GM12878 (cell line): ENCODE results near the gene PLXNC1. TPM values are rescaled to one million over a fixed set of nuclear protein-coding genes. Genes with fewer than 3 reads are reported as not detected.

ENCODE experiments used
- ATAC-seq: fragments of 200-7000 bp; cut with Tn5 transposase; 3 replicates; pipeline ENCODE4 v1.9.1; 2020; ENCODE audit warnings: mild to moderate bottlenecking, moderate library complexity
- BruUV-seq: library from RNA; stranded (reverse); fragments of 400-500 nt; replicated peaks from 2 replicates; lab custom pipeline; 2021; lab: Mats Ljungman, UMichigan
- CTCF ChIA-PET: fragments of 300-600 bp; sonication (Branson Sonifier 250); formaldehyde crosslinking; extraction: SDS; loops from one replicate; lab custom pipeline; 2021; ENCODE audit warnings: inconsistent platforms; lab: Yijun Ruan, JAX
- POLR2A ChIA-PET: fragments of 350-600 bp; formaldehyde crosslinking; extraction: SDS; loops from one replicate; lab custom pipeline; 2021; ENCODE audit warnings: inconsistent platforms; lab: Charles Lee
- RAD21 ChIA-PET: fragments of 300-600 bp; sonication (Branson Sonifier 250); formaldehyde crosslinking; loops from one replicate; lab custom pipeline; 2023; ENCODE audit warnings: antibody characterized with exemption; ENCODE audit not compliant: unreplicated experiment; lab: Charles Lee
- SMC1A ChIA-PET: fragments of 300-600 bp; sonication (Branson Sonifier 250); formaldehyde crosslinking; loops from one replicate; lab custom pipeline; 2023; ENCODE audit not compliant: unreplicated experiment, uncharacterized antibody; lab: Charles Lee
- DNase-seq: peaks from one replicate; pipeline ENCODE4 v3.0.0-alpha.2; 2011; ENCODE audit warnings: low read depth, low spot score
- FAIRE-seq: peaks from 3 replicates; lab custom pipeline; 2011; peaks lifted over from hg19 to GRCh38; lab: Jason Lieb, UNC
- H2AFZ ChIP-seq: 2 replicates; pipeline ENCODE4 v1.6.0; 2011; ENCODE audit warnings: low read depth, low read length, control low read depth; ENCODE audit not compliant: control insufficient read depth
- H3K27ac ChIP-seq: 2 replicates; pipeline ENCODE4 v1.5.1; 2011; ENCODE audit warnings: control low read depth; ENCODE audit not compliant: control insufficient read depth, insufficient read depth
- H3K27me3 ChIP-seq, 2 experiments: replicated peaks in 1 of 2; 2 replicates each; pipeline versions ENCODE4 v1.6.0 to v1.6.1; 2011; ENCODE audit warnings: low read length in 1 of 2; ENCODE audit not compliant: control insufficient read depth in 2 of 2, insufficient read depth in 2 of 2
- H3K36me3 ChIP-seq, 2 experiments: 2 replicates each; pipeline ENCODE4 v1.5.1; 2011; ENCODE audit warnings: low read length in 1 of 2; ENCODE audit not compliant: control insufficient read depth in 2 of 2, insufficient read depth in 2 of 2
- H3K4me1 ChIP-seq: 2 replicates; pipeline ENCODE4 v1.6.1; 2011; ENCODE audit warnings: mild to moderate bottlenecking, low read length, moderate library complexity, mixed read lengths; ENCODE audit not compliant: control insufficient read depth, insufficient read depth
- H3K4me2 ChIP-seq: 2 replicates; pipeline ENCODE4 v1.6.0; 2011; ENCODE audit warnings: control low read depth; ENCODE audit not compliant: control insufficient read depth, insufficient read depth
- H3K4me3 ChIP-seq: fragments of 200-600 bp; sonication (generic); 2 replicates; pipeline ENCODE4 v1.5.1; 2016
- H3K79me2 ChIP-seq: 2 replicates; pipeline ENCODE4 v1.6.0; 2011; ENCODE audit warnings: low read length; ENCODE audit not compliant: control insufficient read depth, insufficient read depth
- H3K9ac ChIP-seq: 2 replicates; pipeline ENCODE4 v1.8.0; 2011; ENCODE audit warnings: low read length, control low read depth, mixed read lengths; ENCODE audit not compliant: control insufficient read depth, insufficient read depth
- H3K9me3 ChIP-seq: replicated peaks from 3 replicates; pipeline ENCODE4 v1.5.1; 2011; ENCODE audit warnings: mild to moderate bottlenecking, low read length; ENCODE audit not compliant: control insufficient read depth, insufficient read depth
- H4K20me1 ChIP-seq: 2 replicates; pipeline ENCODE4 v1.6.0; 2011; ENCODE audit not compliant: control insufficient read depth, insufficient read depth
- CHD4 ChIP-seq: fragments of 200-600 bp; sonication (generic); IDR thresholded peaks from 2 replicates; pipeline ENCODE4 v1.6.1; 2016; ENCODE audit warnings: mild to moderate bottlenecking
- GATAD2B ChIP-seq: fragments of 450-650 bp; conservative IDR thresholded peaks from 2 replicates; pipeline ENCODE4 v1.6.1; 2017; ENCODE audit warnings: low read depth, mild to moderate bottlenecking, moderate library complexity
- HDGF ChIP-seq: fragments of 450-650 bp; IDR thresholded peaks from 2 replicates; pipeline ENCODE4 v1.6.1; 2016; ENCODE audit warnings: antibody characterized with exemption
- MTA3 ChIP-seq: IDR thresholded peaks from 2 replicates; pipeline ENCODE4 v1.6.1; 2012; ENCODE audit warnings: low read length, inconsistent platforms, borderline replicate concordance
- MXI1 ChIP-seq: fragments of 150-350 bp; IDR thresholded peaks from 2 replicates; pipeline ENCODE4 v1.6.1; 2011; ENCODE audit warnings: low read depth, mild to moderate bottlenecking, inconsistent platforms, low read length, improper control_type of control experiment
- NFYA ChIP-seq: IDR thresholded peaks from 2 replicates; pipeline ENCODE4 v1.6.1; 2011; ENCODE audit warnings: low read depth, mild to moderate bottlenecking, low read length, improper control_type of control experiment, borderline replicate concordance
- RB1 ChIP-seq: fragments of 450-650 bp; formaldehyde crosslinking; IDR thresholded peaks from 2 replicates; pipeline ENCODE4 v1.6.1; 2017; ENCODE audit warnings: mild to moderate bottlenecking, borderline replicate concordance
- SIX5 ChIP-seq: IDR thresholded peaks from 2 replicates; pipeline ENCODE4 v1.6.1; 2011; ENCODE audit warnings: mild to moderate bottlenecking, low read depth, low read length, moderate library complexity; ENCODE audit not compliant: severe bottlenecking
- SMARCA5 ChIP-seq: fragments of 450-650 bp; IDR thresholded peaks from 2 replicates; pipeline ENCODE4 v1.6.1; 2017; ENCODE audit warnings: mild to moderate bottlenecking
- TAF1 ChIP-seq: IDR thresholded peaks from 2 replicates; pipeline ENCODE4 v1.6.1; 2011; ENCODE audit warnings: mild to moderate bottlenecking, low read depth, low read length, borderline replicate concordance
- ZZZ3 ChIP-seq: IDR thresholded peaks from 2 replicates; pipeline ENCODE4 v1.6.1; 2011; ENCODE audit warnings: low read depth; ENCODE audit not compliant: control insufficient read depth, insufficient read length
- WGBS: methylation state at CpG from one replicate; pipeline ENCODE4 v1.1.6; 2016; ENCODE audit warnings: low lambda C conversion rate; ENCODE audit not compliant: insufficient replicate concordance, insufficient coverage; ENCODE audit errors: missing lambda C conversion rate; 5-methylcytosine and 5-hydroxymethylcytosine counted together
- in situ Hi-C: fragments of 300-500 bp; cut with MboI; formaldehyde crosslinking; loops from 9 replicates; pipeline ENCODE4 v1.14.3; 2018; ENCODE audit warnings: mixed read lengths
- intact Hi-C: fragments of 100-400 bp; cut with micrococcal nuclease; formaldehyde crosslinking; loops from one replicate; pipeline ENCODE4 v1.14.2; 2022; ENCODE audit not compliant: unreplicated experiment
- polyA plus RNA-seq, 11 experiments: library from polyadenylated mRNA; depleted of rRNA in 4 of 11; unstranded in 6 of 11; stranded (reverse) in 5 of 11; fragments of >200 nt; fragmentation: Nextera tagmentation in 4 of 11; fragmentation: Illumina TruSeq in 1 of 11; extraction: Ambion mirVana in 4 of 11; extraction: Trizol in 1 of 11; gene quantifications; 1 replicate in 1 of 11; 2 replicates in 10 of 11; pipeline versions ENCODE4 v1.2.1 to v1.2.3, GENCODE V29; 2011 to 2016; ENCODE audit warnings: inconsistent platforms in 2 of 11, missing spikeins in 2 of 11, low read depth in 1 of 11
- total RNA-seq, 4 experiments: library from RNA; depleted of rRNA in 3 of 4; stranded (reverse); fragments of >200 nt in 3 of 4; fragmentation: Illumina TruSeq in 1 of 4; extraction: Trizol in 1 of 4; gene quantifications; 2 replicates each; pipeline versions ENCODE4 v1.2.1 to v1.2.3, GENCODE V29; 2013 to 2021
- TF ChIP-seq, protein P1 (sequence below): fragments of 450-650 bp; IDR thresholded peaks from 2 replicates; pipeline ENCODE4 v1.6.1; 2017; ENCODE audit warnings: mild to moderate bottlenecking, low read depth, inconsistent platforms; ENCODE audit not compliant: poor library complexity, severe bottlenecking

Gene PLXNC1
- total and polyA plus RNA-seq, 10 of the 15 experiments (the other 5 are each of a cell fraction or from before 2014, with no cell fraction given) = 5.2 to 41.2 (median 24.6) TPM

DNA sequence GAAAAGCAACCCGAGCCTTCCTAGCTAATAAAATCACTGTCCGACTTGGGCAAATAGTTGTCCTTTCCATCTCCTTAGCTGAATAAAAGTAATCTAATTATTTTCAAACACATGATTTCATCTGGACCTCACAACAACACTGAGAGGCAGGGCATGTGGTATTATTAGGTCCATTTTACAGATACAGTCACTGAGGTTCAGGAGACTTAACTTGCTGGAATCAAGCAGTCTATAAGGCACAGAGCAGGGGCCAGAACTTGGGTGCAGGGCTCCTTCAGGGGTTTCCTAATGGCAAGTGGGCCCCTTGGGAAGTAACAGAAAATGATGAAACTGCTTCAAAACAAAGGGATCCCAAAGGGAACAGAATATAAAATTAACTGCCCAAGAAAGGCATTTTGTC is 15.5 kb downstream of the PLXNC1 start:
- Histone ChIP-seq H2AFZ (no peak overlapping the region), H3K9ac (no peak overlapping the region), H3K27me3 (no peaks in the 10 kb centered on the region), H3K79me2 (peaks cover 36% of the 10 kb centered on the region), H3K4me2 (no peak overlapping the region), H3K9me3 (no peaks in the 10 kb centered on the region; the same call in 2 of the 3 replicates)
- 97% methylated on average over 2 of the region's 2 CpGs for WGBS
- BruUV-seq = no TSS peak
- ChIA-PET RAD21 (no interaction called here), SMC1A (interaction anchor here (1.2 to 21.2 kb wide), 2 partner anchors 10 to 12 kb away, joined by 3 to 367 read pairs; no protein-coding TSS in a partner anchor)
- no peak for ATAC-seq
- TF ChIP-seq GATAD2B = no peak
- TF ChIP-seq, protein P1, sequence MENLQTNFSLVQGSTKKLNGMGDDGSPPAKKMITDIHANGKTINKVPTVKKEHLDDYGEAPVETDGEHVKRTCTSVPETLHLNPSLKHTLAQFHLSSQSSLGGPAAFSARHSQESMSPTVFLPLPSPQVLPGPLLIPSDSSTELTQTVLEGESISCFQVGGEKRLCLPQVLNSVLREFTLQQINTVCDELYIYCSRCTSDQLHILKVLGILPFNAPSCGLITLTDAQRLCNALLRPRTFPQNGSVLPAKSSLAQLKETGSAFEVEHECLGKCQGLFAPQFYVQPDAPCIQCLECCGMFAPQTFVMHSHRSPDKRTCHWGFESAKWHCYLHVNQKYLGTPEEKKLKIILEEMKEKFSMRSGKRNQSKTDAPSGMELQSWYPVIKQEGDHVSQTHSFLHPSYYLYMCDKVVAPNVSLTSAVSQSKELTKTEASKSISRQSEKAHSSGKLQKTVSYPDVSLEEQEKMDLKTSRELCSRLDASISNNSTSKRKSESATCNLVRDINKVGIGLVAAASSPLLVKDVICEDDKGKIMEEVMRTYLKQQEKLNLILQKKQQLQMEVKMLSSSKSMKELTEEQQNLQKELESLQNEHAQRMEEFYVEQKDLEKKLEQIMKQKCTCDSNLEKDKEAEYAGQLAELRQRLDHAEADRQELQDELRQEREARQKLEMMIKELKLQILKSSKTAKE = no peak
- TF ChIP-seq SMARCA5 = no peak
- TF ChIP-seq SIX5 = no peak
- TF ChIP-seq NFYA = no peak
- no peak for TF ChIP-seq TAF1
- no peak for TF ChIP-seq CHD4
- TF ChIP-seq HDGF = no peak
- TF ChIP-seq ZZZ3 = no peak
- TF ChIP-seq MTA3 = no peak
- no peak for TF ChIP-seq MXI1
- no peak for TF ChIP-seq RB1
- TF ChIP-seq, all 136 proteins: peak for 0
- POLR2A ChIA-PET = no interaction called here
- intact Hi-C loops = no loop called here
- Histone ChIP-seq H3K27ac (no peak overlapping the region), H3K36me3 (peaks cover 0 to 2% of the 10 kb centered on the region in 2 experiments; a peak in 3 of 4 replicates), H3K4me1 (no peaks in the 10 kb centered on the region; the same call in 1 of the 2 replicates), H4K20me1 (no peaks in the 10 kb centered on the region), H3K4me3 (no peak overlapping the region)
- in situ Hi-C loops = no loop called here
- CTCF ChIA-PET = interaction anchor here (0.7 to 1.5 kb wide), 3 partner anchors 10 to 368 kb away, joined by 3 to 6 read pairs (median 3); no protein-coding TSS in a partner anchor
- FAIRE-seq (no peak), DNase-seq (no peak)
